ENCODE results near the gene ARL6IP5. TPM values are rescaled to one million over a fixed set of nuclear protein-coding genes. Genes with fewer than 3 reads are reported as not detected.

Gene ARL6IP5
- 100 to 1,000 TPM; 110 to 135 TPM for total RNA-seq

- H3K36me3 Mint-ChIP-seq = peaks cover 13% of the 10 kb centered on the region
- DNase-seq (ENCODE audit: low spot score) (peak; percentile 95), ATAC-seq (peak; percentile 76 to 87)
- no peaks in the 10 kb centered on the region for H3K9me3 Mint-ChIP-seq
- H3K27me3 Mint-ChIP-seq = no peaks in the 10 kb centered on the region
- peak within 1 kb of the TSS; percentile 92 to 100 for H3K27ac Mint-ChIP-seq
- peaks cover 53 to 63% of the 10 kb centered on the region in 2 donors for H3K4me1 Mint-ChIP-seq (ENCODE audit: low read depth in 2 of 2)
- peak within 1 kb of the TSS; percentile 95 for H3K4me3 Mint-ChIP-seq
Observed at GRCh38 chr3:69084326-69085167, at the start of gene ARL6IP5. TSS of gene ARL6IP5 (plus strand) at chr3:69084937. CDS start at chr3:69085048, 111 bp downstream.

GRCh38 chr3:69044608-69045007 lies 40.1 kb upstream of the ARL6IP5 start:
- Mint-ChIP-seq H3K4me3 (no peak overlapping the region), H3K27ac (no peak overlapping the region), H3K36me3 (peaks cover 32% of the 10 kb centered on the region), H3K4me1 (ENCODE audit: low read depth in 2 of 2) (peaks cover 18 to 26% of the 10 kb centered on the region in 2 donors), H3K9me3 (no peaks in the 10 kb centered on the region), H3K27me3 (no peaks in the 10 kb centered on the region)
- DNase-seq (ENCODE audit: low spot score) (no peak), ATAC-seq (no peak)

GRCh38 chr3:69048990-69049389 lies 35.7 kb upstream of the ARL6IP5 start:
- ATAC-seq (no peak), DNase-seq (ENCODE audit: low spot score) (no peak)
- Mint-ChIP-seq H3K4me1 (ENCODE audit: low read depth in 2 of 2) (peaks cover 37 to 41% of the 10 kb centered on the region in 2 donors), H3K27ac (peak overlapping the region in 1 of 2 donors; percentile 25), H3K36me3 (peaks cover 15% of the 10 kb centered on the region), H3K4me3 (peak overlapping the region; percentile 44), H3K27me3 (no peaks in the 10 kb centered on the region), H3K9me3 (no peaks in the 10 kb centered on the region)

- Mint-ChIP-seq H3K9me3 (no peaks in the 10 kb centered on the region), H3K4me3 (peak within 1 kb of the TSS; percentile 89), H3K27me3 (no peaks in the 10 kb centered on the region), H3K27ac (peak within 1 kb of the TSS; percentile 96 to 99), H3K36me3 (peaks cover 17% of the 10 kb centered on the region), H3K4me1 (ENCODE audit: low read depth in 2 of 2) (peaks cover 33 to 40% of the 10 kb centered on the region in 2 donors)
- ATAC-seq (peak; percentile 97 to 99), DNase-seq (ENCODE audit: low spot score) (peak; percentile 98)
Observed at GRCh38 chr3:69051756-69052471, 32.8 kb upstream of the ARL6IP5 start, which contains the start of gene TMF1. TSS of gene TMF1 (minus strand) at chr3:69052333. CDS start at chr3:69052086, 247 bp downstream.

- H3K36me3 Mint-ChIP-seq = peaks cover 14% of the 10 kb centered on the region
- H3K4me1 Mint-ChIP-seq (ENCODE audit: low read depth in 2 of 2) = peaks cover 30 to 39% of the 10 kb centered on the region in 2 donors
- no peak for DNase-seq (ENCODE audit: low spot score)
- no peaks in the 10 kb centered on the region for H3K27me3 Mint-ChIP-seq
- H3K9me3 Mint-ChIP-seq = no peaks in the 10 kb centered on the region
- peak overlapping the region; percentile 96 to 99 for H3K27ac Mint-ChIP-seq
- ATAC-seq = no peak
- peak overlapping the region; percentile 89 for H3K4me3 Mint-ChIP-seq
Observed at GRCh38 chr3:69052472-69052898, 32.3 kb upstream of the ARL6IP5 start.

GRCh38 chr3:69058180-69058946 lies 26.4 kb upstream of the ARL6IP5 start:
- no peak for DNase-seq (ENCODE audit: low spot score)
- ATAC-seq = peak; percentile 84 to 97
- H3K4me3 Mint-ChIP-seq = peak overlapping the region; percentile 61
- peaks cover 26% of the 10 kb centered on the region for H3K36me3 Mint-ChIP-seq
- no peaks in the 10 kb centered on the region for H3K27me3 Mint-ChIP-seq
- peak overlapping the region; percentile 88 to 90 for H3K27ac Mint-ChIP-seq
- H3K4me1 Mint-ChIP-seq (ENCODE audit: low read depth in 2 of 2) = peaks cover 18 to 25% of the 10 kb centered on the region in 2 donors
- H3K9me3 Mint-ChIP-seq = no peaks in the 10 kb centered on the region

- peaks cover 26% of the 10 kb centered on the region for H3K36me3 Mint-ChIP-seq
- no peaks in the 10 kb centered on the region for H3K9me3 Mint-ChIP-seq
- H3K27ac Mint-ChIP-seq = peak overlapping the region; percentile 88 to 90
- H3K4me1 Mint-ChIP-seq (ENCODE audit: low read depth in 2 of 2) = peaks cover 21 to 29% of the 10 kb centered on the region in 2 donors
- DNase-seq (ENCODE audit: low spot score) (no peak), ATAC-seq (peak in 1 of 2 donors; percentile 32)
- peak overlapping the region; percentile 61 for H3K4me3 Mint-ChIP-seq
- H3K27me3 Mint-ChIP-seq = no peaks in the 10 kb centered on the region
Observed at GRCh38 chr3:69058947-69059224, 25.9 kb upstream of the ARL6IP5 start.

- ATAC-seq (no peak), DNase-seq (ENCODE audit: low spot score) (no peak)
- peak overlapping the region; percentile 88 to 90 for H3K27ac Mint-ChIP-seq
- peaks cover 26% of the 10 kb centered on the region for H3K36me3 Mint-ChIP-seq
- H3K27me3 Mint-ChIP-seq = no peaks in the 10 kb centered on the region
- H3K4me1 Mint-ChIP-seq (ENCODE audit: low read depth in 2 of 2) = peaks cover 21 to 36% of the 10 kb centered on the region in 2 donors
- no peak overlapping the region for H3K4me3 Mint-ChIP-seq
- no peaks in the 10 kb centered on the region for H3K9me3 Mint-ChIP-seq
Observed at GRCh38 chr3:69059688-69060087, 25.0 kb upstream of the ARL6IP5 start.

GRCh38 chr3:69063636-69064035 lies 21.1 kb upstream of the ARL6IP5 start:
- peaks cover 21 to 36% of the 10 kb centered on the region in 2 donors for H3K4me1 Mint-ChIP-seq (ENCODE audit: low read depth in 2 of 2)
- H3K27ac Mint-ChIP-seq = peak overlapping the region; percentile 35 to 80
- peaks cover 19% of the 10 kb centered on the region for H3K36me3 Mint-ChIP-seq
- ATAC-seq (no peak), DNase-seq (ENCODE audit: low spot score) (no peak)
- peak overlapping the region; percentile 35 for H3K4me3 Mint-ChIP-seq
- no peaks in the 10 kb centered on the region for H3K9me3 Mint-ChIP-seq
- H3K27me3 Mint-ChIP-seq = no peaks in the 10 kb centered on the region

GRCh38 chr3:69065318-69065964 lies 19.3 kb upstream of the ARL6IP5 start:
- H3K4me3 Mint-ChIP-seq = peak overlapping the region; percentile 56
- H3K9me3 Mint-ChIP-seq = no peaks in the 10 kb centered on the region
- peak overlapping the region; percentile 67 to 80 for H3K27ac Mint-ChIP-seq
- H3K4me1 Mint-ChIP-seq (ENCODE audit: low read depth in 2 of 2) = peaks cover 11 to 23% of the 10 kb centered on the region in 2 donors
- H3K27me3 Mint-ChIP-seq = no peaks in the 10 kb centered on the region
- DNase-seq (ENCODE audit: low spot score) = no peak
- peak in 1 of 2 donors; percentile 62 for ATAC-seq
- peaks cover 5% of the 10 kb centered on the region for H3K36me3 Mint-ChIP-seq

- H3K36me3 Mint-ChIP-seq = peaks cover 7% of the 10 kb centered on the region
- no peaks in the 10 kb centered on the region for H3K27me3 Mint-ChIP-seq
- H3K9me3 Mint-ChIP-seq = no peaks in the 10 kb centered on the region
- peaks cover 15 to 23% of the 10 kb centered on the region in 2 donors for H3K4me1 Mint-ChIP-seq (ENCODE audit: low read depth in 2 of 2)
- no peak for ATAC-seq
- DNase-seq (ENCODE audit: low spot score) = no peak
- peak overlapping the region; percentile 67 to 80 for H3K27ac Mint-ChIP-seq
- H3K4me3 Mint-ChIP-seq = peak overlapping the region; percentile 56
Observed at GRCh38 chr3:69066121-69066520, 18.6 kb upstream of the ARL6IP5 start.

- Mint-ChIP-seq H3K27me3 (no peaks in the 10 kb centered on the region), H3K4me1 (ENCODE audit: low read depth in 2 of 2) (peaks cover 15 to 25% of the 10 kb centered on the region in 2 donors), H3K4me3 (no peak overlapping the region), H3K27ac (peak overlapping the region in 1 of 2 donors; percentile 2), H3K36me3 (peaks cover 27% of the 10 kb centered on the region), H3K9me3 (no peaks in the 10 kb centered on the region)
- ATAC-seq = peak in 1 of 2 donors; percentile 31
- DNase-seq (ENCODE audit: low spot score) = no peak
Observed at GRCh38 chr3:69072928-69073327, 11.8 kb upstream of the ARL6IP5 start.
